22Rv1 (cell line): ENCODE data around the gene BABAM2.

Experiments used
- H3K27ac ChIP-seq: fragments of 450-650 bp; 2 replicates; pipeline ENCODE4 v1.5.1; 2017
- CTCF ChIP-seq: fragments of 450-650 bp; IDR thresholded peaks from 2 replicates; pipeline ENCODE4 v1.5.1; 2017; ENCODE audit warnings: mild to moderate bottlenecking
- ZFX ChIP-seq: fragments of 450-650 bp; IDR thresholded peaks from 2 replicates; pipeline ENCODE4 v1.6.1; 2017; ENCODE audit warnings: antibody characterized with exemption, borderline replicate concordance

The BABAM2 gene

GRCh38 chr2:28343184-28343942 lies 452.8 kb downstream of the BABAM2 start:
- H3K27ac ChIP-seq, result no peak overlapping the region
- no peak for TF ChIP-seq CTCF
- TF ChIP-seq ZFX, result no peak

GRCh38 chr2:28343971-28344715 lies 453.6 kb downstream of the BABAM2 start:
- H3K27ac ChIP-seq, result no peak overlapping the region
- no peak for TF ChIP-seq ZFX
- TF ChIP-seq CTCF, result no peak

GRCh38 chr2:28344756-28345373 lies 454.3 kb downstream of the BABAM2 start:
- TF ChIP-seq CTCF, result no peak
- TF ChIP-seq ZFX, result no peak
- no peak overlapping the region for H3K27ac ChIP-seq

GRCh38 chr2:28345619-28346018 lies 455.1 kb downstream of the BABAM2 start:
- no peak overlapping the region for H3K27ac ChIP-seq
- TF ChIP-seq ZFX, result no peak
- no peak for TF ChIP-seq CTCF

GRCh38 chr2:28346587-28346986 lies 456.1 kb downstream of the BABAM2 start:
- no peak overlapping the region for H3K27ac ChIP-seq
- TF ChIP-seq CTCF, result no peak
- TF ChIP-seq ZFX, result no peak

GRCh38 chr2:28347193-28347592 lies 456.7 kb downstream of the BABAM2 start:
- no peak overlapping the region for H3K27ac ChIP-seq
- TF ChIP-seq CTCF (no peak), ZFX (no peak)

GRCh38 chr2:28347596-28347995 lies 457.1 kb downstream of the BABAM2 start:
- H3K27ac ChIP-seq, result no peak overlapping the region
- TF ChIP-seq ZFX (no peak), CTCF (no peak)
